GM18502 (cell line): ENCODE measurements around the gene TP53I13.

Experiments
- ATAC-seq: cut with Tn5 transposase; IDR thresholded peaks from one replicate; pipeline ENCODE4 v1.9.1; 2021; ENCODE audit warnings: mild to moderate bottlenecking; ENCODE audit not compliant: unreplicated experiment, poor library complexity

TP53I13 gene

DNA sequence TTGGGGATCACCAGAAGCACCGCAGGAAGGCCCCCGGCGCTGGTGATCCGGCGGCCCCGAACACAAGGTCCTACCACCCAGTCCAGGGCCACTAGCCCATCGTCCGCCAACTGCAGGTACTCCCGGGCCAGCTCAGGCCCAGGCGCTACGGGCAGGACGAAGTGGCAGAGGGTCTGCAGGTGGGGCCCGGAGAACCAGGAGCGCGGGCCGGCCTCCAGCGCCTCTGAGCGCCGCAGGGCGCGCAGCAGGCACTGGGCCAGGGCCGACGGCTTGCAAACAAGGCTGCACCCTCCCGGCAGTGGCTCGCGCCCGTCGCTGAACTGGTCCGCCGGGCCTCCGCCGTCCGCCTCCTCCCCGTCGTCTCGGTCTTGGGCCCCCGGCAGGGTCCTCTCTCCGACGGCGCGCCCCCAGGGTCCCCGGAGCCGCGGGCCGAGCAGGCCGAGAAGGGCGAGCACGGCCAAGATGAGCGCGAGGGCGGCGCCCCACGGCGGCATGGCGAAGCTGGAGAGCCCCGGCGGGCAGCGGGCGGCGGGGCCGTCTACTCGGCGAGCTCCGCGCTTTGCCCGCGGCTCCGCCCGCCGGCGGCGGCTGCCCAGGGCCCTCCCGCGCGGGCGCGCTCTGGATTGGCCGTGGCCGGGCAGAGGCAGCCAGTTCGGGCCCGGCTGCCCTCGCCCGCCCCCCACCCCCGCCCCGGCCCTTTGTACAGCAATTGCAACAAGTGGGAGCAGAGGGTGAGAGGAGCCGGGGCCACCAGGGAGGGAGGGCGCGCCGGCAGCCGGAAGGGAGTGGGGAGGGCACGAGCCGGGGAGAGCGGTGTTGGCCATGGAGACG lies 1.8 kb upstream of the TP53I13 start, which contains the start of gene ABHD15:
TSS of gene ABHD15 (minus strand) at position 565 of the 831 bp plus-strand sequence. CDS start at position 494, 71 bp downstream.
- peak; percentile 25 for ATAC-seq

DNA sequence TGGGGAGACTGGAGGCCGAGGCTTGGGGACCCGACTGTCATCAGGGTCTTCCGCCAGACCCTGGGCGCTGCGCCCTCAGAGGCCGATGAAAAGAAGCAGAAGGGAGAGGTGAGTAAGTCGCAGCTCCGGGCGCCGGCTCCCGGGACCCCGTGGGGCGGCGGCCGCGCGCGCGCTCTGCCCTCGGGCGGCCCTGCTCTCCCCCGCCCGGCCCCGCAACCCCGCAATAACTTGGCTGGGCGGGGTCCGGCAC lies 1.3 kb upstream of the TP53I13 start:
- ATAC-seq: peak; percentile 2

DNA sequence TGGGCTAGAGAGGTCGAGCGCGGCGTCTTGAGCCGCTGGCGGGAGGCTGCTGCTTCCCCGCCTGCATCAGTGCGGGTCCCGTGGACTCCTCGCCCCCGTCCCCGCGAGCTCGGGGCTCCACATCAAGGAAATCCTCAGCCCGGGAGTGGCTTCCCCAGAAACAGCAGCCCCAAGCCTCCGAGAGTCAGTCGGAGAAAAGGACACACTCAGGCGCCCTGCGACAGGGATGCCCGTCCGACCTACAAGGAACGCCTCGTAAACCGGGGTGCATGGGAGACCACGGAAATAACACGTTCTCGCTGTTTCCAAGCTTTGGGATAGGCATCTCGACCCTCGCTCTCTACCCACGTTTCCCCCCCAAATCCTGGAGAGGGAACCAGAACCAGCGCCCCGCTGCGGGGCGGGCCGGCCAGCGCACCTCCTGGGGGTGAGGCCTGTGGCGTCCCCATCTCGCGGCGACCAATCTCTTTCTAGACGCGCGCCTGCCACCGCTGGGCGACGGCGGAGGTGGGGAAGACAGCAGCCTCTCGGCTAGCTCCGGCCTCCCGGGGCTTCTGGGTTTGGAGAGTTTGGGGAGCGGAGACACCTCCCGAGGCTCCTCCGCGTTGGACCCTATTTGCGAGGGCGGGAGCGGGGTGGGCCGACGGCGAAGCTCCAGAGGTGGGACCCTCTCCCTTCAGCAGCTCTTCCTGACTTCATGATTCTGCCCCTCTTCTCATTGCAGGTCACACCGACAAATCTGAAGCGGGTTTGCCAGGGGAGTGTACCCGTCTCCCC lies 759 bp upstream of the TP53I13 start:
- peak; percentile 44 for ATAC-seq

DNA sequence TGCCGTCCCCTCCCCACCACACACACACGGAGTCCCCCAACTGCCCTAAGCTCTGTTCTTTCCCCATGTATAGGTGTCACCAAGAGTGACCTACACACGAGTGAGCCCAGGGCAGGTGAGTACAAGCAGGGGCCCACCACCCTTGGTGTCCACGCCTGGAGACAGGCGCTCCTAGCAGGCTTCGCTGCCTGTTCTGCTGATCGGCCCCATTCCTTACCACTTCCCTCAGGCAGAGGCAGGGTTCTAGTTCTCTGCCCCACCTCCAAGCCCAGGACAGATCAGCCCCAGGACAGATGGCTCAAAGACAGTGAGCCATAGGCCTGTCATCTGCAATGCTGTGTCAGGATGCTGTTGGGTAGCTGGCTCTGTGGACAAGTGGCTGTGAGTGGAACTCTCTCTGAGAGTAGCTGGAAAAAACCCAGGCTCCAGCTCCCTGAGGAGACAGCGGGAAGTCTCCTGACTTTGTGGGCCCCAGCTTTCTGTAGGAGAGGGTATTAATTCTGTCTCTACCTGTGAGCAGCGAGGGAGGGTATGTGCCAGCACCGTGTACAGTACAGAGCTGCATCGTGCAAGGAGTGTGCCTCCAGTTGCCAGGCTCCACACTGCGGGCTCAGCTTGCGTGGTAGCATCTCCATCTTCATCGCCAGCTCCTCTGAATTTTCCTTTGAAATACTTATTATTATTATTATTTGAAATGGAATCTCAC lies 897 bp downstream of the TP53I13 start:
- no peak for ATAC-seq

DNA sequence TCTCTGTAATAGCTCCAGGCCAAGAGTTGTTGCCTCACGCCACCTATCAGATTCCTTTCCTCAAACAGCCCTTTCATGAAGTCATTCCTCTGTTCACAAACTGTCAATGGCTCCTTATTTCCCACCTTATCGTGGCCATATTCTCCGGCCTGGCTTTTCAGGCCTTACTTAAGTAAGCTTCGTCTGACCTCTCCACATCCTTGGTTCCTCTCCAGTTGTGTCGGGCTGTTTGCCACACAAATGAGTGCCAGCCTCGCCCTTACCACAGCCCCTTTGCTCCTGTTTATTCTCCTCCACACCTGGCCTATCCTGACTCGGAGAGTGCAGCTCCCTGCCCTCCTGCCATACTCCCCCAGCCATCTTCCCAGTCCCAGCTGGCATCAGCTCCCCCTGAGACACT lies 2.0 kb downstream of the TP53I13 start:
- no peak for ATAC-seq

DNA sequence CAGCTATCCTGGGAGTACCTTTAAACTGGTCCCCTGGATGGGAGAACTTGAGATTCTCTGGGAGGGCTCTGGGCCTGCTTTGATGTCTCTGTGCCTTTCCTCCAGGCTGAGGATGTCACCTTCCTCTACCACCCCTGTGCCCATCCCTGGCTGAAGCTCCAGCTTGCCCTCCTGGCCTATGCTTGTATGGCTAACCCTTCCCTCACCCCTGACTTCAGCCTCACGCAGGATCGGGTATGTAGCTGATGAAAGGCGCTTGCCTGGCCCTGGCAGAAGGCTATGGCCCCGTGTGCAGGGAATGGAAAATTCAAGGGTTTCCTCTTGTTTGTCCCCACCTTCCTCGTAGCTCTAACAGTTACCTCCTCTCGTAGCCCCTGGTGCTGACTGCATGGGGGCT lies 3.0 kb downstream of the TP53I13 start:
- no peak for ATAC-seq

DNA sequence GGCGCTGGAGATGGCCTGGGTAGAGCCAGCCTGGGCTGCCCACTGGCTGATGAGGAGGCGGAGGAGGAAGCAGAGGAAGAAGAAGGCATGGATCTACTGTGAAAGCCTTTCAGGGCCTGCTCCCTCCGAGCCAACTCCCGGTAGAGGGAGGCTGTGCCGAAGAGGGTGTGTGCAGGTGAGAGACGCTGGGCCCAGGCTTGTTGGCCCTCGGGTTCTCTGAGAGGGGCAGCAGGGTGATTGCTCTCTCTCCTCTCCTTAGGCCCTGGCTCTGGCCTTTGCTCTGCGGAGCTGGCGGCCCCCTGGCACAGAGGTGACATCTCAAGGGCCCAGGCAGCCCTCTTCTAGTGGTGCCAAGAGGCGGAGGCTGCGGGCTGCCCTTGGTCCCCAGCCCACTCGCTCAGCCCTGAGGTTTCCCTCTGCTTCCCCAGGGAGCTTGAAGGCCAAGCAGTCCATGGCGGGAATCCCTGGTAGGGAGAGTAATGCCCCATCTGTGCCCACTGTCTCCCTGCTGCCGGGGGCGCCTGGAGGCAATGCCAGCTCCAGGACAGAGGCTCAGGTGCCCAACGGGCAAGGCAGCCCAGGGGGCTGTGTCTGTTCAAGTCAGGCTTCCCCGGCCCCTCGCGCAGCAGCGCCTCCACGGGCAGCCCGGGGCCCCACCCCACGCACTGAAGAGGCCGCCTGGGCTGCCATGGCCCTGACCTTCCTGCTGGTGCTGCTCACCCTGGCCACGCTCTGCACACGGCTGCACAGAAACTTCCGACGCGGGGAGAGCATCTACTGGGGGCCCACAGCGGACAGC lies 3.6 kb downstream of the TP53I13 start:
- ATAC-seq: no peak

DNA sequence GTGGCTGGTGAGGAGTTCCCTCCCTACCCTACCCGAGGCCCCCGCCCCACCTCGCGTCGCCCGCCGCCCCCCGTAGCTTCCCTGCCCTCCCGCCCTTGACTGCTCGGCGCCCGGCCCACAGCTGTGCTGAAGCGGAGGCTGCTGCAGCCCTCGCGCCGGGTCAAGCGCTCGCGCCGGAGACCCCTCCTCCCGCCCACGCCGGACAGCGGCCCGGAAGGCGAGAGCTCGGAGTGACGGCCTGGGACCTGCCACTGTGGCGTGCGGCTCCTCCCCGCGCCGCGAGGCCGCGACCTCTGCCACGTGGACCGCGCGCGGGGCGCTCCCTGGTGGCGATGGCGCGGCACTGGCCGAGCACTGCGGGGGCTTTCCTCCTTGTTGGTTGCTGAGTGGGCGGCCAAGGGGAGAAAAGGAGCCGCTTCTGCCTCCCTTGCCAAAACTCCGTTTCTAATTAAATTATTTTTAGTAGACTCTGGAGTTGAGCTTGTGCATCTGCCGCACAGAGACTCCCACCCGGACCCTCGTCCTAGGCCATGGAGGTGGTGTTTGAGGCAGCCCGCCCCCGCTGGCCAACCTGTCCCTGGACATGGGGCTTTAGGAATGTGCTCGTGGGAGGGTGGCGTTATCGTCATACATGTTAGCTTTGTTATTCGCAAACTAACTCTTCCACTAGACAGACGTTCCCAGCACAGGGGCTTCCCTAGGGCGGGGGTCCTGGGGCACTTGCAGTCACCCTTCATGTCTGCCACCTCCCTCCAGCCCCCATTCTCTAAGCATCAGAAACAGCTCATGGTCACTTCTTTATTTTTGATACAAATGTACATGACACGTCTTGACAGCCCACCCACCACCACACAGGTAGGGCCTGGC lies 4.4 kb downstream of the TP53I13 start:
- ATAC-seq: no peak

DNA sequence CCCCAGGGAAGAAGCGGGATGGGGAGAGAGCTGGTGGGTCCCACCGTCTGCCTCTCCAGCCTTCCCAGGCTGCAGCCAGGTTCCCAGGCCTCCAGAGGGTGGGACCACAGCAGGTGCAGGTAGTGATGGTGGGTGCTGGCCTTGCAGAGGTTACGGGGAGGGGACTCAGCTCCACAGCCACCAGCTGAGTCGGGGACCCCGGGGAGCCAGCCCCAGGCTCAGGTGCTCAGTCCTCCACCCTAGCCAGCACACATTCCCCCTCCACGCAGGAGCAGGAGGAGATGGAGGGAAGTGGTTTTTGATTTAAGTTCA lies 5.0 kb downstream of the TP53I13 start:
- ATAC-seq: no peak

DNA sequence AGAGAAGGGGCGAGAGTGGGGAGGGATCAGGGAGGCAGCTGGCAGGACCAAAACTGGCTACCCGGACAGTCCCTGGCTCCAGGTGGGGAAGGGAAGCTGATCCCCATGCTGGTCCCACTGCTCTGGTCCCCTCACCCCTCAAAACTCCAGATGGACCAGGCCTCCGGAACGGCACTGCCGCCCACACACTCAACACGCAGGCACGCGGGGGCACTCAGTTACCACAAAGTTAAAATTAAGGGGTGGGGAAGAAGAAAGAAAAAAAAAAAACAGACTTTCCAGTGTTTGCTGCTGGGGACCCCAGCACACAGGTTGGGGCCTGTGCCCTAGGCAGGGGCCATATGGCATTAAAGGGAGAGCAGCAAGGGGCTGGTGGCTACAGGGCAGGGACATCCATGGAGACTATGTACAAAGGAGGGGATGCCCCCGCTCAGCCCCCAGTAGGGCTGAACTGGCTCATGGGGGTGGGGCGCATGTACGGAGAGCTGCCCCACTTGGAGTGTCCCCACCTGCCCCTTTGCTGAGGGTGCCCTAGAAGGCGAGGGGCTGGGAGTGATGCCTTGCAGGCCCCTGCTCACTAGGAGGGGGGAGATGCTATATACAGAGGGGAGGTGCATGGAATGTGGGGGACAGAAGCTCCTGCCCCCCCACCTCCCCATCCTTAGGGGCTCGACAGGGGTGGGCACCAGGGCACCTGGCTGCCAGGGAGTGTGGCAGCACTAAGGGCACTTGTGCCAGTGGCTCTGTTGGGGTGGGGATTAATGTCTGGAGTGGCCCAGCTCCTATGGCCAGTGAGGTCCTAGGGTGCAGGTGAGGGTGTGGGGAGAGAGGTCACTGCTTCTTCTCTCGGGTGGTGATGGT lies 5.6 kb downstream of the TP53I13 start:
- ATAC-seq: no peak

DNA sequence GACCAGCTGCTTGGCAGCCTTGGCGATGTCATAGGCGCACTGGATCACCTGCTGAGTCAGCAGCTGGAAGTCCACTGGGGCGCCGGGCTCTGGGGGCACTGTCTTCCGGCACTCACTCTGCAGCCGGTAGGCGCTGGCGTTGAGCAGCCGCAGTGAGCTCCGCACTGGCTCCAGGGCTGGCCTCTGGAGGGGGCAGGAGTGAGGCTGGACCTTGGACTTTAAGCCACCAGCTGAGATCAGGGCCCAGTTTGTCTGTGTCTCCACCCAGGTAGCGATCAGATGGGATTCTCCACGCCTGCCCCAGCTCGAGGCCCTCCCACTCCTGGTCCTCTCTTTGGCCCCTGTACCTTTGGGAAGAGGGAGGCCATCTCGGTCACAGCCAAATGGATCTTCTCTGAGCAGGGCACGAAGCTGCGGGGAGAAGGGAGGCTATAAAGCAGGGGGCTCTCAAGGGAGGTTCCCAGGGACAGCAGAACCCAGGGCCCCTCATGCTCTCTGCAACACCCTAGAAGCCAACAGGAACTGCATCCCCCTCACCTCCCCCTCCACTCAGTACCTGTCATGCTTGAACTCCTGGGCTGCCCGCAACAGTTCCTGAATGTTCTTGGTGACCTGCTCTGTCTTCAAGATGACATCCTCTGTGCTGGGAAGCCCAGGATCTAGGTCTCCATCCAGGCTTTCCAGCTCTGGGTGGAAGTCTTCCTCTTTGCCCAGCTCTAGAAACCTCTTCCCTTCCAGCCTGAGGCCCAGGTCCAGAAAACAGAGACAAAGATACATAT lies 6.4 kb downstream of the TP53I13 start:
- ATAC-seq: no peak

DNA sequence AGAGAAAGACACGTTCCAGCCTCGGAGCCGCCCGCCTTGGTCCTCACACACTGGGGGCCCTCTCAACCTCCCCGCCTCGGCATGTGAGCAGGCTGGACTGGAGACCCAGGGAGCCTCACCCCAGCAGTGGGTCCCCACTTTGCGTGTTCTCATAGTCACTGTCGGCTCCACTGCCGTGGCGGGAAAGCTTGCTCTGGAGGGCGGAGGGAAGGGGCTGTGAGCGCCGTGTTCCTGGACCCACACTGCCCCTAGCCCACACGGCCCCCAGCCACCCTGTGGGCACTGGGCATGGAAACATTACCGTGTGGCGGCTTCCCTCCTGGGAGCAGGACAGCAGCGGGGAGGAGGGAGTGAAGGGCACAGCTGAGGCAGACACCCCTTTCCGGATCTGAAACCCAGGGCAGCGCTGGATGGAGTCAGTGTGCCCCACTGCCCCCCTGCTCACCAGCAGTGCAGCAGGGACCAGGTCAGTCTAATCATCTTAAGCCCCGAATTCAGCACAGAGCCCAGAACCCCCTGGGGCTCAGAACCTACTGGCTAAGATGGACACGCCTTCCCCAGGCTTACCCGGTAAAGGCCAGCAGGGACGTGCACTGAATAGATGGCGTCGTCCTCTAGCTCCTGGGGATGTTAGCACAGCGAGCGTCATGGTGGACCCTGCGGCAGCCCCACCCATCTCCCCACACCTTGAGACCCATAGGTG lies 7.2 kb downstream of the TP53I13 start:
- ATAC-seq: no peak

DNA sequence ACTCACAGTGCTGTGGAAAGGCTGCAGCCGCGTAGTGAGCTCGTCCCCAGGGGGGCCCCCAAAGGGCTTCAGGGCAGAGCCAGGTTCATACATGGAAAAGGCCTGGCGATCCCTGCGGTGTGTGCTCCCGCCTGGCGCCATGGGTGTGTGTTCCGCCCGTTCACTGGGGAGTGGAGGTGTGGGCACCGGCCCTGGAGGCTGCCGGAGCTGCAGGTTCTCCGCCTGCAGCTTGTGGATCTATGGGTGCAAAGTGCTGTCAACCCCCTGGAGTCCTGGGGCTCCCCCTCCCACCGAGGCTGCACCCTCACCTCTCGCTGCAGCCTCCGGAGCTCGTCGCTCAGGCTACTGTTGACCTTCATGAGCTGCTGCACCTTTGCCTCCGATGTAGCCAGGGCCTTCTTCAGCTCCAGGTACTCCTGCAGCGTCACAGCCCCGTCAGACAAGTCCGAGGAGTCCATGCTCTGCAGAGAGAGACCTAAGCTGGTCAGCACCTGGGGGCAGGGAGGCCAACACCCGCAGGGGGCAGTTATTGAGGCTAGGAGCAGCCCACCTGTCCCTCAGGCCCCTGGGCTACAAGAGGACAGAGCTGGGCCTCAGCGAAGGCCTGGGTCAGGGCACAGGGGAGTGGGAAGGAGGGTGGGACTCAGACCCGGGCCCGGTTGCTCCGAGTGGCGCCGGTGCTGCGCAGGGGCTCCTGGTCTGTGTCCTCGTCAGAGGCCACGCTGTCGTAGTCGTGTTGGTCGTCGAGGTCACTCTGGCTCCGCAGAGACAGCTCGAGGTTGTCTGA lies 7.9 kb downstream of the TP53I13 start:
- no peak for ATAC-seq

DNA sequence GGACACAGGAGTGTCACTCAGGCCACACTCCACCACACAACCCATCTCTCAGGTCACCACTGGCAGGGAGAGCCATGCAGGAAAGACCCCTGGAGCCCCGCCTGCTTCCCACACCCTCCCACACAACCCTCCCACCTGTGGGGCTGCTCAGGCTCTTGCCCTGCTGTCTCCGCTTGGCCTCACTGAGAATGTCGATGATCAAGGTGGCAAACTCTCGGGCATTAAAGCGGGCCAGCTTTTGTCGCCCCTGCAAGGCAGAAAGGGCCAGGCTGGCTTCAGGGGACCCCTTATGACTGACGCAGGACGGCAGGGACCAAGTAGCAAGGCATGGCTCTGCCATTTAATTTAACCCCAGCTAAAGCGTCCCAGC lies 8.5 kb downstream of the TP53I13 start:
- no peak for ATAC-seq

DNA sequence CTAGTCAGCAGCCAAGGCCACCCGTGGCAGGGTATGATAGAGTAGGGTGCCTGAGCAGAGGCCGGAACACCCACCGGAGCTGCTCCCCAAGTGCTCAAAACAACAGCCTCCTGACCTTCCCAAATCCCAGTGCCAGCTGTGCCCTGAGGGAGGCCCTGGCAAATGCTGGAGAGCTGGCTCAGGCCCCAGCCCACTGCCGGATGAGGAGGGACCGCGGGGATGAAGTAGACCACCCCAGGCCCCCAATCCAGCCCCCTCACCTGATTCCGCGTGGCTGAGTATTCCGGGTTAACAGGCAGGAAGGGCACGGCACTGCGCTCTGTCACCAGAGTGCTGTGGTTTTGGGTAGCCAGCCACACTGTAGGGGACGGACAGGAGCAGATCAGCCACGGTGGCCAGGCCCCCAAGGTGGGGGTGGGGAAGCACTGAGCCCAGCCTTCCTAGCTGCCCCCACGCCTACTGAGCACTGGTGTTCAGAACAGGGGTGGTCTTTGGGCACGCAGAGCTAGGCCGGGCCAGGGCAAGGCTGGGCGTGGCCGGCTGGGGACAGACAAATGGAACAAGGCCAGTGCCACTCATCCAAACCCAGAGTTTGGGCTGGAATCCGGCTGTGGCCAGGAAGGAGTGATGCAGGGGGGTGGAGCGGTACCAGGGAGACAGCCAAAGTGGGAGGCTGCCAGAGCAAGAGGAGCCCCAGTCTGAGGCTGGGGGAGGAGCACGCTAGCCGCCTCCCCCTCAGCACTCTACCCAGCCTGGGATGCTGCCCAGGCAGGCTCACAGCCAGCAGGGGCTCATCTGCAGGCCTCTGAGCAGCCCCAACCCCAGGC lies 9.1 kb downstream of the TP53I13 start:
- no peak for ATAC-seq
